Activated T-helper 9 cell treated with anti-CD3 and anti-CD28 coated beads, Interleukin-2, amount 50 U/mL, for 16 hours (primary cell): ENCODE data around the gene GFAP.

Experiments used
- DNase-seq: peaks from one replicate; pipeline ENCODE4 v3.0.0-alpha.2; 2020; ENCODE audit warnings: low read depth

The GFAP gene

GRCh38 chr17:44862278-44862914 lies 52.9 kb downstream of the GFAP start:
- no peak for DNase-seq

- DNase-seq: no peak
These were observed 55.6 kb downstream of the GFAP start for GRCh38 chr17:44859701-44860100.

- no peak for DNase-seq
These were observed 61.1 kb downstream of the GFAP start for GRCh38 chr17:44854192-44854591.
